ENCODE data around the gene SLC38A7.
"Not testable (repeated sequence)": the region's sequence is repeated elsewhere in the genome, so short reads cannot be mapped to it uniquely, and the experiment has no call there.

Gene SLC38A7

GRCh38 chr16:58678716-58679115 is 5.9 kb downstream of the SLC38A7 start:
- DNase-seq (ENCODE audit: low read depth), result no peak

GRCh38 chr16:58678269-58678668 is 6.3 kb downstream of the SLC38A7 start:
- DNase-seq (ENCODE audit: low read depth), result no peak

GRCh38 chr16:58670946-58671583 is 13.5 kb downstream of the SLC38A7 start:
- DNase-seq (ENCODE audit: low read depth), result no peak

- no peak for DNase-seq (ENCODE audit: low read depth)
Measured at GRCh38 chr16:58670177-58670576, 14.4 kb downstream of the SLC38A7 start.

- no peak for DNase-seq (ENCODE audit: low read depth)
Measured at GRCh38 chr16:58665200-58665599, 19.4 kb downstream of the SLC38A7 start.

GRCh38 chr16:58661199-58661830 is 23.3 kb downstream of the SLC38A7 start:
- peak; percentile 79 for DNase-seq (ENCODE audit: low read depth)

GRCh38 chr16:58659911-58660310 is 24.7 kb downstream of the SLC38A7 start:
- not testable (repeated sequence) for DNase-seq (ENCODE audit: low read depth)

GRCh38 chr16:58658796-58659211 is 25.8 kb downstream of the SLC38A7 start:
- no peak for DNase-seq (ENCODE audit: low read depth)

GRCh38 chr16:58656899-58657298 is 27.7 kb downstream of the SLC38A7 start:
- no peak for DNase-seq (ENCODE audit: low read depth)

GRCh38 chr16:58655215-58655596 is 29.4 kb downstream of the SLC38A7 start:
- DNase-seq (ENCODE audit: low read depth), result no peak

- no peak for DNase-seq (ENCODE audit: low read depth)
Measured at GRCh38 chr16:58654560-58655214, 29.9 kb downstream of the SLC38A7 start.

GRCh38 chr16:58652741-58653140 is 31.8 kb downstream of the SLC38A7 start:
- DNase-seq (ENCODE audit: low read depth), result no peak

- no peak for DNase-seq (ENCODE audit: low read depth)
Measured at GRCh38 chr16:58651965-58652348, 32.6 kb downstream of the SLC38A7 start.

- no peak for DNase-seq (ENCODE audit: low read depth)
Measured at GRCh38 chr16:58649707-58650106, 34.9 kb downstream of the SLC38A7 start.

GRCh38 chr16:58647107-58647506 is 37.5 kb downstream of the SLC38A7 start:
- no peak for DNase-seq (ENCODE audit: low read depth)

- DNase-seq (ENCODE audit: low read depth), result no peak
Measured at GRCh38 chr16:58644765-58645487, 39.6 kb downstream of the SLC38A7 start.

- DNase-seq (ENCODE audit: low read depth), result no peak
Measured at GRCh38 chr16:58644108-58644507, 40.5 kb downstream of the SLC38A7 start.

- DNase-seq (ENCODE audit: low read depth), result no peak
Measured at GRCh38 chr16:58640949-58641348, 43.6 kb downstream of the SLC38A7 start.

GRCh38 chr16:58639836-58640235 is 44.7 kb downstream of the SLC38A7 start:
- no peak for DNase-seq (ENCODE audit: low read depth)

GRCh38 chr16:58639230-58639629 is 45.3 kb downstream of the SLC38A7 start:
- DNase-seq (ENCODE audit: low read depth), result no peak

GRCh38 chr16:58638148-58639036 is 46.2 kb downstream of the SLC38A7 start:
- peak; percentile 76 for DNase-seq (ENCODE audit: low read depth)

GRCh38 chr16:58637021-58637420 is 47.5 kb downstream of the SLC38A7 start:
- DNase-seq (ENCODE audit: low read depth), result not testable (repeated sequence)

Measured in GM04504 (cell line).